Progenitor cell of endocrine pancreas (in vitro differentiated cells): ENCODE measurements around the gene ENTR1. TPM values are rescaled to one million over a fixed set of nuclear protein-coding genes. Genes with fewer than 3 reads are reported as not detected.

Experiments
- DNase-seq: peaks from one replicate; pipeline ENCODE4 v3.0.0; 2021; ENCODE audit warnings: low spot score; ENCODE audit not compliant: unreplicated experiment
- H3K27ac Mint-ChIP-seq: 2 replicates; pipeline ENCODE4 v1.8.0; 2021; ENCODE audit warnings: mild to moderate bottlenecking, moderate library complexity, mixed read lengths
- H3K27me3 Mint-ChIP-seq: 2 replicates; pipeline ENCODE4 v1.8.0; 2021; ENCODE audit warnings: mixed read lengths
- H3K36me3 Mint-ChIP-seq: 2 replicates; pipeline ENCODE4 v1.8.0; 2022; ENCODE audit warnings: mixed read lengths; ENCODE audit not compliant: insufficient read depth
- H3K4me1 Mint-ChIP-seq: 2 replicates; pipeline ENCODE4 v1.8.0; 2021; ENCODE audit warnings: low read depth, mixed read lengths
- H3K4me3 Mint-ChIP-seq: 2 replicates; pipeline ENCODE4 v1.8.0; 2021; ENCODE audit warnings: low read depth, mild to moderate bottlenecking, moderate library complexity, mixed read lengths
- H3K9me3 Mint-ChIP-seq: 2 replicates; pipeline ENCODE4 v1.8.0; 2021; ENCODE audit warnings: low read depth, mixed read lengths
- CTCF ChIP-seq: fragments of 200-600 bp; sonication (generic); IDR thresholded peaks from one replicate; pipeline ENCODE4 v1.5.0; 2021; ENCODE audit warnings: antibody characterized with exemption, mild to moderate bottlenecking; ENCODE audit not compliant: unreplicated experiment
- total RNA-seq: library from RNA; stranded (reverse); gene quantifications from 2 replicates; pipeline ENCODE4 v1.2.1, GENCODE V29; 2021

The ENTR1 gene
- total RNA-seq, 1 donor from 2014 or later: 70.9 TPM

GRCh38 chr9:136455043-136456002 is 44.9 kb upstream of the ENTR1 start:
- Mint-ChIP-seq H3K27me3 (no peaks in the 10 kb centered on the region), H3K36me3 (peaks cover 31% of the 10 kb centered on the region), H3K27ac (no peak overlapping the region), H3K4me3 (no peak overlapping the region), H3K9me3 (no peaks in the 10 kb centered on the region), H3K4me1 (no peaks in the 10 kb centered on the region)
- no peak for DNase-seq
- no peak for TF ChIP-seq CTCF

GRCh38 chr9:136454026-136454796 is 43.8 kb upstream of the ENTR1 start:
- Mint-ChIP-seq H3K27me3 (no peaks in the 10 kb centered on the region), H3K4me1 (no peaks in the 10 kb centered on the region), H3K4me3 (no peak overlapping the region), H3K27ac (no peak overlapping the region), H3K36me3 (peaks cover 31% of the 10 kb centered on the region), H3K9me3 (no peaks in the 10 kb centered on the region)
- DNase-seq: no peak
- TF ChIP-seq CTCF: no peak

- no peaks in the 10 kb centered on the region for H3K9me3 Mint-ChIP-seq
- H3K4me3 Mint-ChIP-seq: no peak overlapping the region
- no peaks in the 10 kb centered on the region for H3K4me1 Mint-ChIP-seq
- no peaks in the 10 kb centered on the region for H3K27me3 Mint-ChIP-seq
- H3K36me3 Mint-ChIP-seq: peaks cover 25% of the 10 kb centered on the region
- no peak for DNase-seq
- no peak for TF ChIP-seq CTCF
- H3K27ac Mint-ChIP-seq: no peak overlapping the region
These were observed 42.9 kb upstream of the ENTR1 start for GRCh38 chr9:136453326-136453725.

GRCh38 chr9:136451221-136451877 is 40.9 kb upstream of the ENTR1 start:
- H3K27me3 Mint-ChIP-seq: no peaks in the 10 kb centered on the region
- no peak for TF ChIP-seq CTCF
- H3K27ac Mint-ChIP-seq: no peak overlapping the region
- H3K9me3 Mint-ChIP-seq: no peaks in the 10 kb centered on the region
- H3K36me3 Mint-ChIP-seq: peaks cover 31% of the 10 kb centered on the region
- DNase-seq: no peak
- no peak overlapping the region for H3K4me3 Mint-ChIP-seq
- H3K4me1 Mint-ChIP-seq: no peaks in the 10 kb centered on the region

- no peak for DNase-seq
- Mint-ChIP-seq H3K4me1 (no peaks in the 10 kb centered on the region), H3K9me3 (no peaks in the 10 kb centered on the region), H3K4me3 (no peak overlapping the region), H3K27ac (no peak overlapping the region), H3K36me3 (peaks cover 32% of the 10 kb centered on the region), H3K27me3 (no peaks in the 10 kb centered on the region)
- no peak for TF ChIP-seq CTCF
These were observed 38.2 kb upstream of the ENTR1 start for GRCh38 chr9:136448655-136449054.
